SK-N-SH treated with all-trans-retinoic acid at 6 μM for 48 hours (cell line): Measurements from ENCODE around the gene UGT1A4.

ENCODE experiments used
- CSDC2 ChIP-seq: fragments of 250-450 bp; sonication (Bioruptor Pico); IDR thresholded peaks from 2 replicates; pipeline ENCODE4 v1.5.0; 2020; ENCODE audit warnings: mild to moderate bottlenecking, moderate library complexity
- ESRRG ChIP-seq: fragments of 250-450 bp; sonication (Bioruptor Pico); IDR thresholded peaks from 2 replicates; pipeline ENCODE4 v1.6.1; 2021; ENCODE audit warnings: mild to moderate bottlenecking
- ISL1 ChIP-seq: fragments of 250-450 bp; sonication (Bioruptor Pico); IDR thresholded peaks from 2 replicates; pipeline ENCODE4 v2.1.2; 2022; ENCODE audit warnings: mild to moderate bottlenecking, moderate library complexity
- PPARA ChIP-seq: fragments of 250-450 bp; sonication (Bioruptor Pico); IDR thresholded peaks from 2 replicates; pipeline ENCODE4 v1.5.0; 2020; ENCODE audit warnings: mild to moderate bottlenecking, borderline replicate concordance
- TOX ChIP-seq: fragments of 250-450 bp; sonication (Bioruptor Pico); IDR thresholded peaks from 2 replicates; pipeline ENCODE4 v1.8.0; 2021; ENCODE audit warnings: mild to moderate bottlenecking, moderate library complexity, borderline replicate concordance
- ZNF565 ChIP-seq: fragments of 450-650 bp; formaldehyde crosslinking; conservative IDR thresholded peaks from 2 replicates; pipeline ENCODE4 v1.5.0; 2020; ENCODE audit warnings: low read depth, mild to moderate bottlenecking, moderate library complexity
- ZNF70 ChIP-seq: fragments of 450-650 bp; formaldehyde crosslinking; IDR thresholded peaks from 2 replicates; pipeline ENCODE4 v1.5.0; 2020; ENCODE audit warnings: mild to moderate bottlenecking, moderate library complexity
- TF ChIP-seq, protein P1 (sequence below): fragments of 250-450 bp; sonication (Bioruptor Pico); IDR thresholded peaks from 2 replicates; pipeline ENCODE4 v1.8.0; 2021; ENCODE audit warnings: low read depth, mild to moderate bottlenecking, moderate library complexity, borderline replicate concordance

DNA sequence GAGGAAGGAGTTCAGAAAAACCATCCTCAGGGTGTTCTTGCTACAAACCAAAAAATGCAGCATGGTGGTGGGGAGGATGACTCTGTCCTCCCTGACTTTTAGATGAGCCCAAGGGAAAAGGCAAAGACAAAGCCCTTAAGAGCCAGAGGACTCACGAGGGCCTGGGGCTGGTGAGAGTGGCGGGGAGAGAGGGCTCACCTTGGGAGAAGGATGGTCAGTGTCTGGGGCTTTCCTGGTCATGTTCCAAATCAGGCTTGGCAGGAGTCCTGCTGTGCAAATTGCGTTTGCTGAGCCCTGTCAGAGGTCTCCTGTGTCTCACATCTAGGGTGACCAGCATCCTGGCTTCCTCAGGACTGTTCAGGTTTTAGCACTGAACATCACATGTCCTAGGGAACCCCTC, 46.2 kb downstream of the UGT1A4 start:
- TF ChIP-seq, protein P1, sequence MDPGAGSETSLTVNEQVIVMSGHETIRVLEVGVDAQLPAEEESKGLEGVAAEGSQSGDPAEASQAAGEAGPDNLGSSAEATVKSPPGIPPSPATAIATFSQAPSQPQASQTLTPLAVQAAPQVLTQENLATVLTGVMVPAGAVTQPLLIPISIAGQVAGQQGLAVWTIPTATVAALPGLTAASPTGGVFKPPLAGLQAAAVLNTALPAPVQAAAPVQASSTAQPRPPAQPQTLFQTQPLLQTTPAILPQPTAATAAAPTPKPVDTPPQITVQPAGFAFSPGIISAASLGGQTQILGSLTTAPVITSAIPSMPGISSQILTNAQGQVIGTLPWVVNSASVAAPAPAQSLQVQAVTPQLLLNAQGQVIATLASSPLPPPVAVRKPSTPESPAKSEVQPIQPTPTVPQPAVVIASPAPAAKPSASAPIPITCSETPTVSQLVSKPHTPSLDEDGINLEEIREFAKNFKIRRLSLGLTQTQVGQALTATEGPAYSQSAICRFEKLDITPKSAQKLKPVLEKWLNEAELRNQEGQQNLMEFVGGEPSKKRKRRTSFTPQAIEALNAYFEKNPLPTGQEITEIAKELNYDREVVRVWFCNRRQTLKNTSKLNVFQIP (CRISPR knock-in tag): no peak
- no peak for TF ChIP-seq ZNF565 (CRISPR knock-in tag)
- TF ChIP-seq TOX (CRISPR knock-in tag): no peak
- no peak for TF ChIP-seq CSDC2
- no peak for TF ChIP-seq ESRRG
- TF ChIP-seq ZNF70 (CRISPR knock-in tag): no peak
- TF ChIP-seq ISL1: no peak
- TF ChIP-seq PPARA: no peak
